HG03108 (cell line): ENCODE measurements around the gene SALL3.

Experiments
- ATAC-seq: cut with Tn5 transposase; IDR thresholded peaks from one replicate; pipeline ENCODE4 v1.9.1; 2021; ENCODE audit warnings: moderate library complexity; ENCODE audit not compliant: unreplicated experiment

Gene SALL3

DNA sequence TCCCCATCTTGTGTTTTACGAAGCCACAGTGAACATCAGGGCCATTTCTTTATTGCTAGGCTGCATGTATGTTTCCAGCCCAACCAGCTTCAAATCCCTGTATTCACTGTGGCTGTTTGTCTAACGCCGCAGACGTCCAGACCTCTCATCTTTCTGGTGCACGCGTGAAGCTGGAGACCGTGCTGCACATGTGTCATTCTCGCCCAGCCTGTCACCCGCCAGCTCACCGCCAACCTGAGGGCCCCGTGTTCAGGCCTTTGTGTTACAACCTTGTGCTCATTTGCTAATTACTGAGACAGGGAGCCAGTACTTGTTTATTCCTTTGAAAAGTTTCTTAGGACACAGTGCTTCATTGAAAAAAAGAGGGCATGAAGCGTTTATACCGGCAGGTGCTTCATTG, 21.4 kb downstream of the SALL3 start:
- no peak for ATAC-seq

DNA sequence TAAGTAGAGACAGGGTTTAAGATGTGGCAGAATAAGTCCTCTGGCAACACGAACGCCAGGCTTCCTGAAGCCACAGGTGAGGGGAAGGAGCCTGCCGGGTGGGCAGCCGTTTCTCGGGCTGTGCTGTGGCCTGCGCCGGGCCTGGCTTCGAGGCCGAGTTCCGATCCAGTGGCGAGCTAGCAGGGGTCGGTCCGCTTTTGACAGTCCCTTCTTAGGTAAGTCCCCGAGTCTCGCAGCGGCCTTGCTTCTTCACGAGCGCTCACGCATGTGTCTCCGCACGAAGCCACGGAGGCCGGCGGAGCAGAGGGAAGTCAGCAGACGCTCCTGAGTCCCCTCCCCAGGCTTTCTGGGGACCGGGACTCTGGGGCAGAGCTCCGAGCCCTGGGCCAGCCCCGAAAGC, 26.0 kb downstream of the SALL3 start:
- ATAC-seq, result no peak

DNA sequence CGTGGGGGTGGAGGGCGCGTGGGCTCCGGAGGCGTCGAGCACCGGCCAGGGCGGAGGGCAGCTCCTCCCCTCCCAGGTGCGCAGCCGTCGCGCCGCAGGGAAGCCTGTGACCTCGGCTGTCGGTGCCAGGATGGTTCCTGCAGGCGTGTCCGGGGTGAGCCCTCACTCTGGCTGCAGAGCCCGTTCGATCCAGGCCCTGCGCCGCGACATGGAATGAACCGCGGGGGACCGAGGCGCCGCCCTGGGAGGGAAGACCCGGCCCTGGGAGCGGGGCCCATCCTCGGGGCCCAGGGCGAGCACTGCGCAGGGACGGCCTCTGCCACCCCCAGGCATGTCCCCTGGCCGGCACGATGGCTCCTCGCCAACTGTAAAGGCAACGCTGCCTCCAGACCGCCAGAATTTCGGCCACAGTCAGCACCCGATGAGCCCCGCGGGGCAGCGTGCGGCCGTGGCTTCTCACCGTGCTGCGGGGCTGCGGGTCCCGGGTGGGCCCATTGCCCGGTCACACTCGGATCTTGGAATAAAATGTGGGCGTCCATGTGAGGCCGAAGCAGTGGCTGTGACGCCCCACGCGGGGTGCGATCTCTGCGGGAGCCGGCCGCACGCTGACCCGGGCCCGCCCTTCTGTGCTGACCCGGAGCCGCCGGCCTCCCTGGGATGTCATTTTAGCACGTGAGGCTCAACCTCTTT, 26.6 kb downstream of the SALL3 start:
- ATAC-seq, result no peak

DNA sequence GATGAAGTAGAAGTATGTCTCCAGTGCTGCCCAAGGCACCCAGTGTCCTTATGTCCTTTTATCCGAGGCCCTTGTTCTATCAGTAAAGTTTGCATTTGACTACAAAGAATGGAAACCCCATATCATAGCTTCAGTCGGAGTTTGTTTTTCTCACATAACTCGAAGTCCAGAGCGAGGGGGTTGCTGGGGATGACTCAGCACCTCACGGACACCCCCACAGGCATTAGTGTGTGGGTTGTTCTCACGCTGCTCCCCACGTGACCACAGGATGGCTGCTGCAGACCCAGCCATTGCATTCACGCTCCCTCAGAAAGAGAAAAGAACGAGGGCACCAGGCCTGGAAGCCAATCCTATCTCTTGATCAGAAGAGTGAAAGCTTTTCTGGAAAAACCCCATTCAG, 27.8 kb downstream of the SALL3 start:
- no peak for ATAC-seq

DNA sequence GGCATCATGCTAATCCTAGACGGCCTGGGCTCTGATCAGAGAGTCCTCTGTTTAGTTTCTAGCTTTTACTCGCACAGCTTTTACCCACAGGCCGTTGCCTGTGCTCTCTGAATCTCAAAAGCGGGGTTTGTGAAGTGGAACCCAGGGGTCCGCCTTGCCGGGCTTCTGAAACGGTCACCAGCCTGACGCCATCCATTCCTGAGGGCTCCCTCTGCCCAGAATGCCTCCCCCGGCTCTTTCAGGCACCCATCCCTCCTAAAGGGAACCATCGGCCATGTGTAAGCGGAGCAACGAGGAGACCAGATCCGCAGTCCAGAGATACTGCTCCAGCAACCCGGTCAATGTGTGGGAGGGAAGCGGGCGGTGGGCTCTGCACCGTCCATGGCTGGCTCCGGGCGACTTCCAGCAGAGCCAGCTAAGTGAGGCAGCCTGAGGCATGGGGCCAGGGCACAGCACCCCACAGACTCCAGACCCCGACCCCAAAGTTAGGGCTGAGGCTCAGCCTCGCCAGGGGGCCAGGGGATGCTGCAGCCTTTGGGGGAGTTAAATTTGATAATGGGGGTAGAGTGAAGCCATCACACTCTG, 28.8 kb downstream of the SALL3 start:
- ATAC-seq, result no peak

DNA sequence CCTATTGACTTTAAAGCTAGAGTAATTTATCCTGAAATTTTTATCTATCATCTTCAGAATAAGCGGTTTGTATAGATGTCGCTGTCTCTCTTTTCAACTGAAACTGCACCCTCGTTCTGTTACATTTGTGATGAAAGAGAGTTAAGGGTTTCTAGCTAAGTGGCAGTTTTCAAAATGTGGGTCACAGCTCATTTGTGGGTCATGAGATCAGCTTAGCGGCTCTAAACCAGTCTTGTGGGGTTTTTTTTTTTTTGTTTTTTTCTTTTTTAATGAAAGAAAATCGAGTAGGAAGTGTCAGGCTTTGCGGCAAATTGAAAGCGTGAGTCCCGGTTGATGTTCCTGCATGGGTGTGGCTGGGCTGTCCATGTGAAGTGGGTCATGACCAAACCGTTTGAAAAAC, 31.2 kb downstream of the SALL3 start:
- ATAC-seq, result no peak

DNA sequence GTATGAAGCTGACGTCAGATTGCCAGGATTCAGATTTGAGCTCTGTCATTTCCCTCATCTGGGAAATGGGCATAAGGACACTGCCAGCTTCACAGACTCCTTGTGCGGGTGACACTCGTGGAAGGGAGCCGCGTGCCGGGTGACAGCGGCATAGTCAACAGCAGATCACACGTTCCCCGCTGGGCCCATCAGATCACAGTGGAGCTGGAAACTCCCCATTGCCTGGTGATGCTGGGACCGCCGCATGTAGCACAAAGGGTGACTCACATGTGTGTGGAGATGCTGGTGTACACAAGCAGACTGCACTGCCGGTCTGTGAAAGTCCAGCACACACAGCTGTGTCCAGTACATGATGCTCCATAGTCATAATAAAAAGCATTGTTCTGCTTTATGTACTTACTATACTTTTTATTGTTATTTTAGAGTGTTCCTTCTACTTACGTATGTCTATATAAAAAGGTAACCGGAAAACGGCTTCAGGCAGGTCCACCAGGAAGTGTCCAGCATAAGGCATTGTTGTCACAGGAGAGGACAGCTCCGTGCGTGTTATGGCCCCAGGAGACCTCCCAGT, 31.8 kb downstream of the SALL3 start:
- no peak for ATAC-seq

DNA sequence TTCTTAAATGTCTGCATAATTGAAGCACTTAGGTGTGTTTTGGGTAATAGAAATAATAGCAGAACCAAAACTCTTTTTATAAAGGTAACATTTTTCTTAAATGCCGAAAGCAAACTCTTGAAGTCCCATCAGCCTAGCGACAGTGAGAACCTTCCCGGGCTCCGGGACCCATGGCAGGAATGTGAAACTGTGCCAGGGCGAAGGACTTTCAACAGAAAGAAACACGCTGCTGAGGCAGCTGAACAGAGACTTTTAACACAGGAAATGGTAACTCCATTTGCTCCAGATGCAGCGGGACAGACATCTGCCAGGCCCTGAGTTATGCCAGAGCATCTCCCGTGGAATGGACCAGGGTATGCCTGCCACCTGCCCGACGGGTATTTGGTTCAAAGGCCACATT, 34.3 kb downstream of the SALL3 start:
- ATAC-seq, result no peak

DNA sequence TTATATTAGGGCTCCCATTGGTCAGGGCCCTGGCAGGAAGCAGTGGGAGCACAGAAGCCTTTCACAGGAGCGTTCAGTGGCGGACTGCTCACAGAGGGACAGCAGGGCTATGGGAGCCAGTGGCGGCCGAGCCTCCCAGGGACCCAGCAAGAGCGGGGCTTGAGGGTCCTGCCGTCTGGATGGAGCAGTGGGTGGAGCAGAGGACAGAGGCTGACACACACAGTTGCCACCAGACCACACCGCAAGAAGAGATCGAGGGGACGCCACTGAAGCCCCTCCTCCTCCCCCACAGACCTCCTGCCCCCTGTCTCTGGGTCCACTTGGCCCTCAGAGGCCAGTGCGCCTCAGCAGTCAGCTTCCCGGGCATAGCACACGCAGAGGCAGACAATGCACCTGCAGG, 39.3 kb downstream of the SALL3 start:
- no peak for ATAC-seq

DNA sequence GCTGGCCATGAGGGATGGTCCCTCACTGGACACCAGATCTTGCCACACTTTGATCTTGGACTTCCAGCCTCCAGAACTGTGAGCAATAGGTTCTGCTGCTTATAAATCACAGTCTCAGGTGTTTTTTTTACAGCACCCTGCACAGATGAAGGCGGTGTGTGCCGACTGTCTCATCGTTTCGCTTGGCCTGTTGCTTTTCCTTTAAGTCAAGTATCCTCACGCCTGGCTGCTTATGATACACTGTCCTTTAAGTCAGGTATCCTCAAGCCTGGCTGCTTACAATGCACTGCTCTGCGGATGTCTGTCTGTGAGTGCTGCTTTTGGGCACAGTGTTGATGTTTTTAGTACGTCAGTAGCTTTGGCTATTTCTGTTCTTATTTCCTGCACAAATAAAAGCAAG, 40.3 kb downstream of the SALL3 start:
- ATAC-seq, result no peak

DNA sequence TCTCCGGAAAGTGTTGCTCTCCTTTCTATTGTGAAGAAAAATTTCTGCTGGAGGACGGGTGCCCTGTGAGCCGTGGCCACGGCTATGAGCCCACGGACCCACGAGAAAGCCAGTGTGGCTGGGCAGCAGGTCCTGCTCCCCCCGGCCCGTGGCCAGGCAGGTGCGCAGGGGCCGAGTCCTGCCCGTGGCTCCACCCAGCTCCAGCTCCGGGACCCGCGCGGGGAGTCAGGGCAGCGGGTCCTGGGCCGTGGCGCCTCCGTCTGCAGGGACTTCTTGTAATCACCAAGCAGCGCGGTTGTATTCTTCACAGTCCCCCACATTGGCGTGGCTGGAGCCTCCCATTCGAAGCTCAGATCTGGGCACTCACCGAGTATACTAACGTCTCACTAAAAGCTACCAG, 43.0 kb downstream of the SALL3 start:
- ATAC-seq, result no peak

DNA sequence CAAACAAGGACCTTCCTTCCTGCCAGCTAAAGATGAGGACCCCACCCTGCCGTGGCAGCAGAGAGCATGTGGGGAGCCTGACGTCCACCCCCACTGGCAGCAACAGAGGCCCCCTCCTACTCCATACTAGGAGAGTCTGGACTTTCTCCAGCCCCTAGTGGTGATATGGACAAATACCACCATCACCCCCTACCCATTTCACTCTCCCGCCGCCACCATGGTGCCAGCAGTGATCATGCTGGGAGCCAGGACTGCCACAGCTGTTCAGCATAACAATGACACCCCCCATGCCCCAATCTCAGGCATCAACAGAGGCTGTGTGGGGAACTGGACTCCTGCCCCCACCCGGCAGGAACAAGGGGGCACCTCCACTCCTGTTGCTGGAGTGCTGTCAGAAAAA, 46.9 kb downstream of the SALL3 start:
- no peak for ATAC-seq

DNA sequence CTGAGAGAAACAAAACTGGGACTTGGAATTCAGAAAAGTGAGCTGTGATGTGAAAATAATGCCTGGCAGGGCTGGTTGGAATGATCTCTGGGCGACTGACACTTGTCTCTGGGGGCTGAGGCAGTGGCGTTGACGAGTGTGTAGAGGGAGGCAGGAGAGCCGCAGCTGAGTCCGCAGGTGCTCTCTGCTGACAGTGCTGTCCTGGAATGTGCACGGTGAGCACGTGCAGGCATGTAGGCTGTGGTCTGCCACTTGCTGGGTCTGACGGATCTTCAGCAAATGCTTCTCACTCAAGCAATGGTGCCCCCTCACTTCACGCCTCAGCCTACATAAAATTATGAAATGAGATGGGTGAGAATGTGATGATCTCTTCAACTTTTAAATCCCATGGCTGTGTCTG, 51.1 kb downstream of the SALL3 start:
- ATAC-seq, result no peak

DNA sequence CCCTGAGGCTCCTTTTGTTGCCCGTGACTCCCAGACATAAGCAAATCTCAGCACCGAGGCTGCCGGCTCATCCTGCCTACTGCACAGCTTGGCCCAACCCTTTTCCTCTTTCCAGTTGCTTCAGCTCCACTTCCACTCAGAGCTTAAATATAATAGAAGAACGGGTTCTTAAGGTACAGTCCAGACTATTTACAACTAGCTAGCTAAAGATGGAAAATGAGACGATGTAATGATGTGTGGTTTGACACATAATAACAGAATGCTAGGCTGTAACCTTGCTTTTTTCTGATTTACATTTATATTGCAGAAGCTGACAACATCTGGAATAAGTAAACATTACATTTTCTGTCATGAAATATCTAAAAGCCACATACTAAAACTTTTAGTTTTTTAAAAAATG, 62.7 kb downstream of the SALL3 start:
- no peak for ATAC-seq

DNA sequence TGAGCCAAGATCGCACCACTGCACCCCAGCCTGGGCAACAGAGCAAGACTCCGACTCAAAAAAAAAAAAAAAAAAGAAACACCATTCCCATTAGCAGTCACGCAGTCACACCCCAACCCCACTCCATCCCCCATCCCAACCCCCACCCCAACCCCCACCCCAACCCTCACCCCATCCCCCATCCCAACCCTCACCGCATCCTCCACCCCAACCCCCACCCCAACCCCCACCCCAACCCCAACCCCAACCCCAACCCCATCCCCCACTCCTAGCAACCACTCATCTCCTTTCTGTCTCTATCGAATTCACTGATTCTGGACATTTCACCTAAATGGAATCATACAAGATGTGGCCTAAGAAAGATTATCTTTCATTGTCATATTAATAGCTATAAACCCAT, 63.7 kb downstream of the SALL3 start:
- no peak for ATAC-seq

DNA sequence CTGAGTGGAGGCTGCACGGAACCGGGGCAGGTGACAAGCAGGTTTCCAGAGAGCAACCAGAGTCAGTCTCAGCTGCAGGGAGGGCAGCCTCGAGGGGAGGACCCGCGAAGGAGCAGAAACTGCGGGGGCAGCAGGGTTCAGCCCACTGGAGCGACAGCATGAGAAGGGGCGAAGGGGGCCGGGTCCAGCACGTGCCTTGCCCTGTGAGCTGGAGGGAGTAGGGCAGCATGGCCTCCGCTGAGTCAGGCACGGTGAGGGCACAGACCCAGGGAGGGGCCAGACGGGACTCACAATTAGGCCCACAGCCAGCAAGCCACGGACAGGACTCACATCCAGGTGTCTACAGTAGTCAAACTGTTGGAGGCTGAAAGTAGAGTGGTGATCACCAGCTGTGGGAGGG, 66.9 kb downstream of the SALL3 start:
- ATAC-seq, result no peak

DNA sequence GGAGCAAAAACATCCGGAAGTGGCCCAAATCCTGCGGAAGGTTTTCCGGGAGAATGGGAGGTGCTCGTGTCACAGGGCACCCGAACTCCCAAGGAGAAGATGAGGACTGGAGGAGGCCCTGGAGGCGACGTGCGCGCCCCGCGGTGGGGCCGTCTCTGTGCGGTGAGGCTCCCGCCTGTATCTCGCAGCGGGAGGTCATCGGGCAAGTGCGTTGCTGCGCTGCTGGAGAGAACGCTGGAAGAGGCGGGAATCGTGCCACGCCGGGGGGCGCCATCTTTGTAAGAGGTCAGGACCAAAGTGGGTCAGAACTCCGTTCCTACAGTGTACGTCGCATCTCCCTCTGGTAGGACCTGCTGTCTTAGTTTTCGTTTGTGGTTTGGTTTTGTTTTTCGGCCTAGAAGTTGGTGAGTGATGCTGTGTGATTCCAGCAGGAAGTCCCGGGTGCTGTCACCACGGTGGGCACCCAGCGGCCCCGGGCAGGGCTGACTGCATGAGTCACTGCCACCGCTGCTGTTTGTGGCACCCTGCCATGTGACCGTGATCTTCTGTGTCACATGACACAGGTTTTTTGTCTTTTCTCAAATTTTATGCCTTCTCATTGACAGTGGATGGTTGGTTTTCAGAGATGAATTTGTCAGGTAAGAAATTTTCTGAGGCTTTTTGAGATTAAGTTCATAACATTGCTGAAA, 68.1 kb downstream of the SALL3 start:
- ATAC-seq, result no peak

DNA sequence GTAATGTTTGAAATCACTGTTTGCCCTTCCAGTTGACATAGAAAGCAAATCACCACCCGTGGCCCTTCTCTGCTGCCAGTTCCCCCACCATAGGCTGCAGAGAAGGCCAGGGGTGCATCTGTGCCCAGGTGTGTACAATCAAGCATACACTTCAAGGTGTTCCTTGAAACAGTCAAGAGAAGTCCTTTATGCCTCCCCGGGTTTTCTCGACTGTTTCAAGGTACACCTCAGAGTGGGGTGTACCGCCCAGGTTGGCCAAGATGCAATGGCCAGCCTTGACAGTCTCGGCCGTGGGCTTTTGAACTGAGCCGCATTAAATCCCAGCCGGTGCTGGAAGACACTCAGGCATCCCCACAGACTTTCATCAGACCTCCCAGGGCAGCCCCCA, 68.6 kb downstream of the SALL3 start:
- ATAC-seq, result no peak

DNA sequence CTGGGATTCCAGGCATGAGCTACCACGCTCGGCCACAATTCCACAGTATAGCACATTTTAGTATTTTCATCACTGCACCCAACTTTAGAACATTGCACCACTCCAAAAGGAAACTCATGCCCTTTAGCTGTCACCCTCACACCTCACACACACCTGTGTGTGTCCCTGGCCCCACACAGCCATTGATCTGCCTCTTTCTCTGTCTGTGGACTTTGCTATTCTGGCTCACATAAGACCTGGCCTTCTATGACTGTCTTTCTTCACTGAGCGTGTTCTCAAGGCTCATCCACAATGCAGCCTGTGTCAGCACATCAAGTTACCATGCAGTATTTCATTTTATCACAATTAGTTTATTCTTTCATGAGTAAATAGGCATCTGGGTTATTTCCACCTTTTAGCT, 69.9 kb downstream of the SALL3 start:
- ATAC-seq, result no peak
